ENCODE measurements around the gene PA2G4.

The PA2G4 gene

DNA sequence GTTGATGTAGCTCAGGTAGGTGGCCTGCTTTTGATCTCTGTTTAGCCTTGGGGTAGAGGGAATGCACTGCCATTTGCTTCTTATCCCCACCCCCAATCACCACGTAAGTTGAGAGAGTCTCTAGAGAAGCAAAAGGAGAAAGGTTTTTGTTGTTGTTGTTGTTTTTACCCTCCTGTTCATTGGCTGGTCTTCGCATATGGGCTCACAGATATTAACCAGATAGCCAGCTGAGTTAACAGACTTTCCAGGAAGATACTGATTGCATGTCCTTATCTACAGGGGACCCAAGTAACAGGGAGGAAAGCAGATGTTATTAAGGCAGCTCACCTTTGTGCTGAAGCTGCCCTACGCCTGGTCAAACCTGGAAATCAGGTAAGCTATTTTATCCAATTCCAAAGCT, 2.9 kb downstream of the PA2G4 start (continued):
- TF ChIP-seq, protein P1, sequence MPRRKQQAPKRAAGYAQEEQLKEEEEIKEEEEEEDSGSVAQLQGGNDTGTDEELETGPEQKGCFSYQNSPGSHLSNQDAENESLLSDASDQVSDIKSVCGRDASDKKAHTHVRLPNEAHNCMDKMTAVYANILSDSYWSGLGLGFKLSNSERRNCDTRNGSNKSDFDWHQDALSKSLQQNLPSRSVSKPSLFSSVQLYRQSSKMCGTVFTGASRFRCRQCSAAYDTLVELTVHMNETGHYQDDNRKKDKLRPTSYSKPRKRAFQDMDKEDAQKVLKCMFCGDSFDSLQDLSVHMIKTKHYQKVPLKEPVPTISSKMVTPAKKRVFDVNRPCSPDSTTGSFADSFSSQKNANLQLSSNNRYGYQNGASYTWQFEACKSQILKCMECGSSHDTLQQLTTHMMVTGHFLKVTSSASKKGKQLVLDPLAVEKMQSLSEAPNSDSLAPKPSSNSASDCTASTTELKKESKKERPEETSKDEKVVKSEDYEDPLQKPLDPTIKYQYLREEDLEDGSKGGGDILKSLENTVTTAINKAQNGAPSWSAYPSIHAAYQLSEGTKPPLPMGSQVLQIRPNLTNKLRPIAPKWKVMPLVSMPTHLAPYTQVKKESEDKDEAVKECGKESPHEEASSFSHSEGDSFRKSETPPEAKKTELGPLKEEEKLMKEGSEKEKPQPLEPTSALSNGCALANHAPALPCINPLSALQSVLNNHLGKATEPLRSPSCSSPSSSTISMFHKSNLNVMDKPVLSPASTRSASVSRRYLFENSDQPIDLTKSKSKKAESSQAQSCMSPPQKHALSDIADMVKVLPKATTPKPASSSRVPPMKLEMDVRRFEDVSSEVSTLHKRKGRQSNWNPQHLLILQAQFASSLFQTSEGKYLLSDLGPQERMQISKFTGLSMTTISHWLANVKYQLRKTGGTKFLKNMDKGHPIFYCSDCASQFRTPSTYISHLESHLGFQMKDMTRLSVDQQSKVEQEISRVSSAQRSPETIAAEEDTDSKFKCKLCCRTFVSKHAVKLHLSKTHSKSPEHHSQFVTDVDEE (CRISPR knock-in tag; IDR thresholded peaks at IDR 0.05) = no peak
- TF ChIP-seq TCF4 (CRISPR knock-in tag; IDR thresholded peaks at IDR 0.05; ENCODE audit: borderline replicate concordance) = no peak

- TF ChIP-seq, protein P2, sequence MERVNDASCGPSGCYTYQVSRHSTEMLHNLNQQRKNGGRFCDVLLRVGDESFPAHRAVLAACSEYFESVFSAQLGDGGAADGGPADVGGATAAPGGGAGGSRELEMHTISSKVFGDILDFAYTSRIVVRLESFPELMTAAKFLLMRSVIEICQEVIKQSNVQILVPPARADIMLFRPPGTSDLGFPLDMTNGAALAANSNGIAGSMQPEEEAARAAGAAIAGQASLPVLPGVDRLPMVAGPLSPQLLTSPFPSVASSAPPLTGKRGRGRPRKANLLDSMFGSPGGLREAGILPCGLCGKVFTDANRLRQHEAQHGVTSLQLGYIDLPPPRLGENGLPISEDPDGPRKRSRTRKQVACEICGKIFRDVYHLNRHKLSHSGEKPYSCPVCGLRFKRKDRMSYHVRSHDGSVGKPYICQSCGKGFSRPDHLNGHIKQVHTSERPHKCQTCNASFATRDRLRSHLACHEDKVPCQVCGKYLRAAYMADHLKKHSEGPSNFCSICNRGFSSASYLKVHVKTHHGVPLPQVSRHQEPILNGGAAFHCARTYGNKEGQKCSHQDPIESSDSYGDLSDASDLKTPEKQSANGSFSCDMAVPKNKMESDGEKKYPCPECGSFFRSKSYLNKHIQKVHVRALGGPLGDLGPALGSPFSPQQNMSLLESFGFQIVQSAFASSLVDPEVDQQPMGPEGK (CRISPR knock-in tag; IDR thresholded peaks at IDR 0.05; ENCODE audit: borderline replicate concordance) = no peak
- TF ChIP-seq SNAI2 (CRISPR knock-in tag; IDR thresholded peaks at IDR 0.05) (no peak), TOX (CRISPR knock-in tag; IDR thresholded peaks at IDR 0.05; ENCODE audit: borderline replicate concordance) (no peak), OSR1 (CRISPR knock-in tag; IDR thresholded peaks at IDR 0.05) (no peak), ISL1 (CRISPR knock-in tag; IDR thresholded peaks at IDR 0.05) (no peak), POU6F1 (CRISPR knock-in tag; IDR thresholded peaks at IDR 0.05; ENCODE audit: borderline replicate concordance, low read depth) (no peak), ARNTL (CRISPR knock-in tag; IDR thresholded peaks at IDR 0.05; ENCODE audit: borderline replicate concordance, low read depth) (no peak), ZFP30 (CRISPR knock-in tag; IDR thresholded peaks at IDR 0.05) (no peak), ZC3H10 (CRISPR knock-in tag; IDR thresholded peaks at IDR 0.05) (no peak)
- TF ChIP-seq, protein P1 (CRISPR knock-in tag; IDR thresholded peaks at IDR 0.05) = no peak
- ATAC-seq = no peak
Observed at GRCh38 chr12:56110571-56110970, 6.2 kb downstream of the PA2G4 start.

- no peak for ATAC-seq
- TF ChIP-seq, protein P2 (CRISPR knock-in tag; IDR thresholded peaks at IDR 0.05; ENCODE audit: borderline replicate concordance) = no peak
Observed at GRCh38 chr12:56114084-56114483, 9.7 kb downstream of the PA2G4 start.

GRCh38 chr12:56115329-56115728, 11.0 kb downstream of the PA2G4 start:
- ATAC-seq = no peak
- TF ChIP-seq SNAI2 (CRISPR knock-in tag; IDR thresholded peaks at IDR 0.05) = no peak
- TF ChIP-seq ISL1 (CRISPR knock-in tag; IDR thresholded peaks at IDR 0.05) = no peak
- no peak for TF ChIP-seq POU6F1 (CRISPR knock-in tag; IDR thresholded peaks at IDR 0.05; ENCODE audit: borderline replicate concordance, low read depth)
